Spinal cord (tissue), 10 donors: ENCODE results near the gene CYP46A1. TPM values are rescaled to one million over a fixed set of nuclear protein-coding genes. Genes with fewer than 3 reads are reported as not detected.

Source experiments
- DNase-seq, 6 donors: peaks; one replicate each; pipeline versions ENCODE4 v3.0.0 to v3.0.0-alpha.2; 2013 to 2015; ENCODE audit warnings: low spot score in 6 of 6, low read depth in 4 of 6
- H3K27ac ChIP-seq: one replicate; pipeline ENCODE4 v1.5.1; 2013; ENCODE audit warnings: low read depth, low read length, control low read depth
- H3K27me3 ChIP-seq: one replicate; pipeline ENCODE4 v1.6.1; 2013; ENCODE audit warnings: low read length; ENCODE audit not compliant: control insufficient read depth, insufficient read depth
- H3K36me3 ChIP-seq: one replicate; pipeline ENCODE4 v1.6.1; 2013; ENCODE audit warnings: low read length; ENCODE audit not compliant: control insufficient read depth, insufficient read depth
- H3K4me1 ChIP-seq: one replicate; pipeline ENCODE4 v1.6.1; 2013; ENCODE audit warnings: low read length; ENCODE audit not compliant: control insufficient read depth, insufficient read depth
- H3K4me3 ChIP-seq: one replicate; pipeline ENCODE4 v1.5.1; 2013; ENCODE audit warnings: low read depth, low read length, control low read depth
- H3K9me3 ChIP-seq: one replicate; pipeline ENCODE4 v1.6.1; 2013; ENCODE audit warnings: low read length; ENCODE audit not compliant: control insufficient read depth, insufficient read depth
- WGBS: methylation state at CpG from one replicate; pipeline ENCODE4 v1.1.5; 2013; ENCODE audit warnings: missing lambda C conversion rate; ENCODE audit not compliant: insufficient coverage; 5-methylcytosine and 5-hydroxymethylcytosine counted together
- polyA plus RNA-seq, 2 donors: library from polyadenylated mRNA; unstranded; fragments of 120-200 nt; gene quantifications; one replicate each; pipeline ENCODE4 v1.2.1, GENCODE V29; 2013; ENCODE audit not compliant: insufficient read length in 2 of 2
- total RNA-seq, 2 donors: library from RNA; depleted of rRNA in 1 of 2; stranded (reverse); fragments of 120-200 nt in 1 of 2; fragments of >200 nt in 1 of 2; gene quantifications; one replicate each; pipeline versions ENCODE4 v1.2.3 to v1.2.4, GENCODE V29; 2013 to 2014
- donor health status: healthy.

CYP46A1 gene
- total and polyA plus RNA-seq, 4 donors: 5.5 to 42.2 (median 26.0) TPM

GRCh38 chr14:99664058-99664936 lies 19.8 kb upstream of the CYP46A1 start:
- Histone ChIP-seq H3K27ac (peak overlapping the region; percentile 7), H3K9me3 (no peaks in the 10 kb centered on the region), H3K36me3 (peaks cover 38% of the 10 kb centered on the region), H3K27me3 (peaks cover 11% of the 10 kb centered on the region), H3K4me1 (peaks cover 22% of the 10 kb centered on the region), H3K4me3 (no peak overlapping the region)
- 7% methylated on average over 7 of the region's 8 CpGs for WGBS
- peak in 4 of 6 donors; percentile 33 to 89 (median 65) for DNase-seq

GRCh38 chr14:99664937-99665273 lies 19.2 kb upstream of the CYP46A1 start:
- Histone ChIP-seq H3K27me3 (peaks cover 9% of the 10 kb centered on the region), H3K27ac (no peak overlapping the region), H3K9me3 (no peaks in the 10 kb centered on the region), H3K4me1 (peaks cover 20% of the 10 kb centered on the region), H3K36me3 (peaks cover 36% of the 10 kb centered on the region), H3K4me3 (no peak overlapping the region)
- WGBS: 70% methylated on average over 5 of the region's 12 CpGs
- no peak for DNase-seq

GRCh38 chr14:99666533-99666932 lies 17.6 kb upstream of the CYP46A1 start:
- H3K36me3 ChIP-seq: peaks cover 32% of the 10 kb centered on the region
- H3K27ac ChIP-seq: no peak overlapping the region
- no peaks in the 10 kb centered on the region for H3K27me3 ChIP-seq
- H3K4me3 ChIP-seq: no peak overlapping the region
- no peaks in the 10 kb centered on the region for H3K9me3 ChIP-seq
- no peak for DNase-seq
- 66% methylated on average over 6 of the region's 6 CpGs for WGBS
- H3K4me1 ChIP-seq: peaks cover 20% of the 10 kb centered on the region

- DNase-seq: no peak
- 39% methylated on average over 2 of the region's 2 CpGs for WGBS
- no peaks in the 10 kb centered on the region for H3K27me3 ChIP-seq
- no peaks in the 10 kb centered on the region for H3K9me3 ChIP-seq
- H3K4me1 ChIP-seq: peaks cover 25% of the 10 kb centered on the region
- no peak overlapping the region for H3K27ac ChIP-seq
- no peak overlapping the region for H3K4me3 ChIP-seq
- H3K36me3 ChIP-seq: peaks cover 30% of the 10 kb centered on the region
These were observed 17.1 kb upstream of the CYP46A1 start for GRCh38 chr14:99667045-99667444.

- 89% methylated on average over 8 of the region's 9 CpGs for WGBS
- H3K4me1 ChIP-seq: peaks cover 31% of the 10 kb centered on the region
- H3K27me3 ChIP-seq: no peaks in the 10 kb centered on the region
- DNase-seq: no peak
- H3K36me3 ChIP-seq: peaks cover 25% of the 10 kb centered on the region
- no peak overlapping the region for H3K4me3 ChIP-seq
- H3K27ac ChIP-seq: no peak overlapping the region
- H3K9me3 ChIP-seq: no peaks in the 10 kb centered on the region
These were observed 16.3 kb upstream of the CYP46A1 start for GRCh38 chr14:99667821-99668220.

- 80% methylated on average over 21 of the region's 27 CpGs for WGBS
These were observed 15.5 kb upstream of the CYP46A1 start for GRCh38 chr14:99668307-99669295.

GRCh38 chr14:99670361-99671234 lies 13.5 kb upstream of the CYP46A1 start:
- no peak overlapping the region for H3K27ac ChIP-seq
- 80% methylated on average over 9 of the region's 14 CpGs for WGBS
- peaks cover 30% of the 10 kb centered on the region for H3K36me3 ChIP-seq

More at GRCh38 chr14:99668307-99669295, 15.5 kb upstream of the CYP46A1 start:
- Histone ChIP-seq H3K4me3 (no peak overlapping the region), H3K36me3 (peaks cover 25% of the 10 kb centered on the region), H3K27ac (no peak overlapping the region), H3K27me3 (no peaks in the 10 kb centered on the region), H3K4me1 (peaks cover 34% of the 10 kb centered on the region), H3K9me3 (no peaks in the 10 kb centered on the region)
- DNase-seq: no peak

GRCh38 chr14:99671235-99672224 lies 12.6 kb upstream of the CYP46A1 start:
- no peak overlapping the region for H3K4me3 ChIP-seq
- no peaks in the 10 kb centered on the region for H3K27me3 ChIP-seq
- H3K9me3 ChIP-seq: no peaks in the 10 kb centered on the region
- peak overlapping the region; percentile 42 for H3K27ac ChIP-seq
- peak in 1 of 6 donors; percentile 57 for DNase-seq
- 48% methylated on average over 16 of the region's 20 CpGs for WGBS
- H3K4me1 ChIP-seq: peaks cover 20% of the 10 kb centered on the region
- H3K36me3 ChIP-seq: peaks cover 33% of the 10 kb centered on the region

More at GRCh38 chr14:99670361-99671234, 13.5 kb upstream of the CYP46A1 start:
- peak in 1 of 6 donors; percentile 24 for DNase-seq
- Histone ChIP-seq H3K27me3 (no peaks in the 10 kb centered on the region), H3K4me3 (no peak overlapping the region), H3K9me3 (no peaks in the 10 kb centered on the region), H3K4me1 (peaks cover 20% of the 10 kb centered on the region)
